NCI-H1048 (cell line): Measurements from ENCODE around the gene WDHD1.
"Not testable (repeated sequence)": the region's sequence is repeated elsewhere in the genome, so short reads cannot be mapped to it uniquely, and the experiment has no call there.

Experiments
- DNase-seq: peaks from one replicate; lab custom pipeline; 2025; lab: John Stamatoyannopoulos, UW

The WDHD1 gene

DNA sequence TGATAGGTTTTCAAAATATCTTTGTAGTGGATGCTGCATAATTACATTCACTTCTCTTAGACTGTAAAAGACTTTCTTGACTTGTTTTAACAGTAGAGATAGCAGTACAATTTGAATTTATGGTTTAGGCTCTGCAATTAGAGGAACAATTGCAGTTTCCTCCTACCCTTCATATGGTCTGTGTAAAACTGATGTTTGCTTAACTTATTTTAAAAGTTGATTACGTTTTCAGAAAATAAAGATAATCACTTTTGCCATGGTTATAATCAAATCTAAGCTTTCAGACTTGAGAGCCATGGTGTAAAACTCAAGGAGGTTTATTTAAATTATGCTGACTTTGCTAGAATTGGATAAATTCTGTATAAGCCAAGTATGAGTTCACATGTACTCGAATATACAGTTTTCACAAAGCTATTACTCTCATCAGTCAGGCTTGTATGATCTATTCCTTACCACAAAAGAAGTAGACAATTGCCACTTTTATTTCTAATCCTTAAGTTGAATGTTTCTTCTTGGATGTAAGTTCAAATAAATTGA is 22.1 kb upstream of the WDHD1 start:
- no peak for DNase-seq

DNA sequence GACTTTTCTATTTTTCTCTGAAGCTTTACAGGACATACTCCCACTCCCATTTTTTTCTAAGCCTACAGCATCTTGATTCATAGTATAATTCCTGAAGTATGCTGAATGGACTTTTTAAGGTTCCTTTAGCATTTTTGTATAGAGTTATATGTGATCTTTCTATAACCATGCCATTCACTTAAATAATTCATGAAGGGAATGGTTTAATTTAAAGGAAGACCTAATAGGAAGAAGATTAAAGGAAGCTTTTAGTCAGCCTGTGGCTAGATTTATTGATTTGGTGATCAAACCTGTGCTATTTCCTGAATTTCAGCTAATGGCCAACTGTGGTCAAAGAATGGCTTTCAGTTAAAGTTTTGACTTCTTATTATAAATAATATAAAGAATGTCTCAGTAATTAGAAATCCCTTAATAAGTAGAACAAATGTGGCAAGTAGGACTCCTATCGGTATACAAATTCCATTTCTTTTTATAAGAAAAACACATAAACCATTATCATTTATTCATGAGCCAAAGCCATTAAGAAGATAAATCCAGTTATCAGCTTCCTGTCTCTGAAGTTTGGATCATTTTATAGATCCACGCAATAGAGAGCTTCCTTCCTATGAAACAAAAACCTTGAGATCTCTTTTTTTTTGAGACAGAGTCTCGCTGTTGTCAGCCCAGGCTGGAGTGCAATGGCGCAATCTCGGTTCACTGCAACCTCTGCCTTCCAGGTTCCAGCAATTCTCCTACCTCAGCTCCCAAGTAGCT is 20.6 kb upstream of the WDHD1 start:
- no peak for DNase-seq

DNA sequence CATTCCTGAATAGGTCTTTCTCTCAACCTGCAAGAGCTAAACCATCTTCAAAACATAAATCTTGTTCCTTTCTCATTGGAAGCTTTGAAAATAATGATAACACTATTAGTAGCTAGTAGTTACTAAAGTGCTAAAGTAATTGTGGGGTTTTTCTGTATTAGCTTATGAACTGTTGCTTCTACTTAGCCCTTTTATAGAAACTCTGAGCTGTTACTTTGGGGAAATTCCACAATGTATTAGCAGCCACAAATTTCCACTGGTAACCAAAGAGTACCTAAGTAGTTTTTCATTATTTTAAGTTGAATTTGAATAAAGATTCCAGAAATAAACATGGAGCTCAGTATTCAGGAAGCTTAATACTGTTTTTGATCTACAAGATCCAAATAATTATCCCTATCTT is 18.2 kb upstream of the WDHD1 start:
- DNase-seq, result no peak

DNA sequence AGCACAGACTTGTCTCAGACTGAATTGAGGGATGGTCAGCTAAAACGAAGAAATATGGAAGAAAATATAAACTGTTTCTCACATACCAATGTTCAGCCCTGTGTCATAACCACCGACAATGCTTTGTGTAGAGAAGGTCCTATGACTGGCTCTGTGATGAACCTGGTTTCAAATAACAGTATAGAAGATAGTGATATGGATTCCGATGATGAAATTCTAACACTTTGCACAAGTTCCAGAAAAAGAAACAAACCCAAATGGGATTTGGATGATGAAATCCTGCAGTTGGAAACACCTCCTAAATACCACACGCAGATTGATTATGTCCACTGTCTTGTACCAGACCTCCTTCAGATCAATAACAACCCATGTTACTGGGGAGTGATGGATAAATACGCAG is 16.6 kb upstream of the WDHD1 start:
- DNase-seq, result no peak

DNA sequence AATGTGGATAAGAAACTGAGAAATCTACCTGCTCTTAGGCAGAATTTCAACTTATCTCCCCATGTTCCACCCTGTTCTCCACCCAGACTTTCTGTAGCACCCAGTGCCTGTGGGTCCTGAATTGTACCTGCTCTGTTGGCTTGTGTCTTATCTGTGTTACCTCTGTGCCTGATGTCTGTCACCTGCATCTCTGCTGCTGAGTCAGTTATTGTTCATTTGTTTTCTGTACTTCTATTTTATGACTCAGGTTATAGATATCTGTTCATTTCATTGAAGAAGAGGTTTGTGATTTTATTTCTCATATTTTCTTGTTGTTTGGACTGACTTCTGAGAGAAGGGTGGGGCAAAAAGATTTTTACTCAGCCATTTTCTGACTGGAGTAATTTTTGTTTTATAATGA is 11.8 kb upstream of the WDHD1 start:
- no peak for DNase-seq

DNA sequence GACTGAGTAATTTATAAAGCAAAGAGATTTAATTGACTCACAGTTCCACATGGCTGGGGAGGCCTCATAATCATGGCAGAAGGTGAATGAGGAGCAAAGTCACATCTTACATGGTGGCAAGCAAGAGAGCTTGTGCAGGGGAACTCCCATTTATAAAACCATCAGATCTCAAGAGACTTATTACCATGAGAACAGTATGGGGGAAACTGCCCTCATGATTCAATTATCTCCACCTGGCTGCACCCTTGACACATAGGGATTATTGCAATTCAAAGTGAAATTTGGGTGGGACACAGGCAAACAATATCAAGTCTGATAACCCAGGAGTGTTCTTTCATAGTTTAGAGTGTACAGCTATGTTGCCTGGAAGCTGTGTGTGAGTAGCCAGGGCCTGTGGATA is 11.1 kb upstream of the WDHD1 start:
- not testable (repeated sequence) for DNase-seq

DNA sequence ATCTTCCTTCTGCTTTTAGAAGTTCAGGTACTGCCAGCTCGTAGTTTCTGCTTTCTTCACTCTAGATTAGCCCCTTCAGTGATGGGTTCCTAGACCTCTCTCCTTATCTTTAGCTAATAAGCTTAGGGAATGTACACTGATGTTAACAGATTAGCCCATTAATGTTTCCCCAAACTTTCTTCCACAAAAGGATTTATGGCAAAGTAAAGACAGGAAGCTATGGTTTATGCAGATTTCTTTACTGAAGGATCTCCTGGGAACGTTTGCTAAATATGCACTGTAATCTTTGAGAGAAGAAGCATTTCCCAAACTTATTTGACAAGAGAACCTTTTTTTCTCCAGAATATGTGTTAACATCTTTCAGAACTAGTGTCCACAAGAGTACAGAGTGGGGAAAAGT is 4.3 kb upstream of the WDHD1 start:
- no peak for DNase-seq

DNA sequence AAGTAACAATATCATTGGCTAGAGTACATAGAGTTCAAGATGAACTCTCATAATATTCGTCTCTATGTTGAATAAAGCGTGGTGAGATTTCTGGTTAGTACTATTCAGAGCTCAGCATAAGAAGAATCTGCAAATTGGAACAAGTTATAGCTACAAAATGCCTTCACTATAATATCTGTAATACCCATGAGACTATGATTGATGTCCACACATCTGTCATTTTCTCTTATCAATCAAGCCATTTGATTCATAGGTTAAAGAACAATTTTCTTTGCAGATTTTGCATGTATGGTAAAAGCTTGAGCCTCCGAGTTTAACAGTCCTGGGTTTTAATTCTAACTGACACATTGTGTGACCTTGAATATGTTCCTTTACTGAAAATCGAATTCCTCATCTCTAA is 1.6 kb upstream of the WDHD1 start:
- DNase-seq, result no peak

DNA sequence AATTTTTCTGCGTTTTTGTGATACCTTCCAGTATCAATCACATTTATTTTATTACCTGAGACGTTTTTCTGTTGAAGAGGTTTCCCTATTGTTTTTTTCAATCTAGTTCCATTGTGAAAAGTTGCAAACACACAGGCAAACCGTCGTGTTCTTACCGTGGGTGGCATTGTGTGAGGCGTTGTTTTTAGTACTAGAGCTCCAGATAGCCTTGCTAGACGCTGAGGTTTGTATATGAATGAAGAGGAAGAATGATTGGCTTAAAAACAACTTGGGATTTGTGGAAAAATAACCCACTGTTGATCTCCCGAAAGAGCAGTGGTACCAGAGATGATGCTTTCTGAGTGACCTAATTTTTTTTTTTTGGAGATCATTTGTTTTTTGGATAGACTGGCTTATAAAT is 1.2 kb upstream of the WDHD1 start:
- no peak for DNase-seq

DNA sequence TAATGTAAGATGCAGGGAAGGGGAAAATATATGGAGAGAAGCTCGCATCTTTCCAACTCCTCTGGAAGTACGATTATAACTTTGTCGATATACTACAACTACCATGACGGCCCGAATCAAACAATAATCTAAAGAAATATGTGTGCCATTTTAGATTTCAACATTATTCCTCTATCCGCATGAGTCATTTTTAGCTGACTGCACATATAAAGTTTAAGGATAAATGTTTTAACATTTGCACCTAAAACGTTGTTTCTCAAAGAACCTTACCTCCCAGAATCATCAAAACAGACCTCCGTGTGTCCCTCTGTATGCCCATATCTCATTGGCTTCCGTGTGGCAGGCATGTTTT is 482 bp downstream of the WDHD1 start:
- DNase-seq, result no peak

DNA sequence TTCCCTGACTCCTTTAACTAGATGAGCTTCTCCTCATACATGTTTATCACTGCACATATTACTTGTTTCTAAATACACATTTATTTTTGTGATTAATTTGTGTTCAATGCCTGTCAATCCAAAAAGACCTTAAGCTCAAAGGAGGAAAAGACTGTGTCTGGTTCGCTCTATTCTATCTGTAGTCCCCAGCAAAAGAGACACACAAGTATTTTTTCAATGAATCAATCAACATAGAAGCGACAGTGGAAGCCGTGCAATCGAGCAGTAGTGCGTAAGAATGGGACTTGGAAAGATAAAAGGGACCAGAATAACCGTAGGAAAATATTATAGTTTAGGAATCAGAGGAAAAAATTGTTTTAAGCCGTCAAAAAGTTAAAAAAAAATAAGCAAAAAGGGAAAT is 951 bp downstream of the WDHD1 start:
- DNase-seq, result no peak

DNA sequence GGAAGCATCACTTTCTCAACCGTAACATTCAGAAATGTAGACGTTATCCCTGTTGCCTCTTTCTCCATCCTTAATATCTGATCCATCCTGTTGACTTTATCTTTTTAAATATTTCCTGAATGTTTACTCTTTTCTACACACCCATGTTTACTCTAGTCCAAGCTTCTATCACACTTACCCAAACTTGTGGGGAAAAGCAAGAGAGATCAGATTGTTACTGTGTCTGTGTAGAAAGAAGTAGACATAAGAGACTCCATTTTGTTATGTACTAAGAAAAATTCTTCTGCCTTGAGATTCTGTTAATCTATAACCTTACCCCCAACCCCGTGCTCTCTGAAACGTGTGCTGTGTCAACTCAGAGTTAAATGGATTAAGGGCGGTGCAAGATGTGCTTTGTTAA is 2.5 kb downstream of the WDHD1 start:
- not testable (repeated sequence) for DNase-seq

DNA sequence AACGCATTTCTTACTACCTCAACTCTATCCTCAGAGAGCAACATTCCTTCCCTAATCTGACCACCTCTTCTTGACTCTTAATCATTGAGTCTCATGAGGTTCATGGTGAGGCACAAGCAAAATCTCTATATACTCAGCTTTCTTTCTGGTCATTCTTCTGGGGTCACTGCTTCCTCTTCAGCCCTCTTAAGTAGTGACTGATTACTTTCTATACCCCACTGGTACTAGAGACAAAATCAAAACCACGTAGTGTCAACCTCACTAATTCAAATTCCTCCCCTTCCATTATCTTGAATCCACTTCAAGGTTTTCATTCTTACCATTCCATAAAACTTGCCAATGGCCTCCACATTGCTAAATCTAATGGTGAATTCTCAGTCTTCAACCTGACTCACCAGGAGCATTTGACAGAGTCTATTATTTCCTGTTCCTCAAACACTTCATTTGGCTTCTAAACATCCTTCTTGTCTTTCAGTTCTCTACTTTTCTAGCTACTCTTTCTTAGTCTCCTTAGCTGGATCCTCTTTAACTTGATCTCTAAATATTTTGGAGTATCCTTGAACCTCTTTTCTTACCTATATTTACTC is 6.8 kb downstream of the WDHD1 start:
- no peak for DNase-seq

DNA sequence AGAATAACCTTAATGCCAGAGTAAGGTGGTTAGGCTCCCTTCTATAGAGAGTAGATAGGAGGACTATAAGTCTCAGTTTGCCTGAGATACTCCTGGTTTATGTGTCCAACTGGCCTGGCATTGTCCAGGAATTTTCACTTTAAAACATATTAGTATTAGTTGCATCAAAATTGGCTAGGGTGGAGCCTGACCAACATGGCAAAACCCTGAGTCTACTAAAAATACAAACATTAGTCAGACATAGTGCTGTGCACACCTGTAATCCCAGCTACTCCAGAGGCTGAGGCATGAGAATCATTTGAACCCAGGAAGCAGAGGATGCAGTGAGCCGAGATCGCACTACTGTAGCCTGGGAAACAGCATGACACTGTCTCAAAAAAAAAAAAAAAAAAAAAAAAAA is 11.9 kb downstream of the WDHD1 start:
- no peak for DNase-seq

DNA sequence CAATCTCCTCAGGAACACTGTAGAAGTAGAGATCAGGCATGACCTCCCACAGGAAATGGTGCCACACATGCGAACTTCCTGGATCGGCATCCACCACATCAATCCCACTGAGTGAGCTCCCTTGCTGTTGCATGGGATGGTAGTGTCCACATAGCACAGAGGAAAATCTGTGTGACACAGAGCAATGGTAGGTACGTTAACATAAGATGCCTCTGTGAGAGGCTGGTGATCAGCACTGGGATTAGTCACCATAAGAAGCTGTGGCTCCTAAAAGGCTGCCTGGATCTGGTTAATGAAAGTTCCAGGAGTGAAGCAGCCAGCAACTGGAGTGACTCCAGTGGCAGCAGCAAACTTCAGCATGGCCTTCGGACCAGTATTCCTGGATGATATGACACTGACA is 21.8 kb downstream of the WDHD1 start:
- DNase-seq, result no peak

DNA sequence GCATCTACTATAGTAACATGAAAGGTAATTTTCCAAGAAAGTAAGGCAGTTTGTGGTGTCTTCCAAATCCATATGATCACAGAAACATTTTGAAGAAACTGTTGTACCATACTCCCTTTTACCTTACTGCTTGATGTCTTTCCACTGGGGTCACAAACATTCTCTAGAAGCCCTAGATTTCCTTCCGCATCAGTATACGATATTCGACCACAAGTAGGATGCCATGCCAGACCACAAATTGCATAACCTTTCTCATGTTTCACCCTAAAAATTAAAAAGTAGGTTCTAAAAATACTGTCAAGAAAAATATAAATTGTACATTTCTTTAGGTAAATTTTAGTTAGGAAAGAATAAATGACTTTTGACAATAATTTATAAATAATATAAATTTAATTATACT is 26.5 kb downstream of the WDHD1 start:
- DNase-seq, result no peak

DNA sequence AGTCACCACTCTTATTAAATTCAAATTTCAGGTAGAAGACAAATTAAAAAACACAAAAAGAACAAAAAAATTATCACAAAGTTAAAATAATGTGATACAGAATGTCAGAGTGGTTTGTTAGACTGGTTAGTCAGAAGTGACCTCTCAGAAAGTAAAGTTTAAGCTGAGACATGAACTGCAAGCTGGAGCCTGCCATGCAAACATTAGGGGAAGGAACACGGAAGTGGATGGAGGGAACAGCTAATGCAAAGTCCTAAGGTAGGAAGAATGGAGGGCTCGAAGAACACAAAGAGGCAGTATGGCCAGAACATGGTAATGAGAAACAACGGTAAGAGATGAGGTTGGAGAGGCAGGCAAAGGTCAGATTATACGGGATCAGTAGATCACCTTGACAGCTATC is 41.7 kb downstream of the WDHD1 start:
- no peak for DNase-seq

DNA sequence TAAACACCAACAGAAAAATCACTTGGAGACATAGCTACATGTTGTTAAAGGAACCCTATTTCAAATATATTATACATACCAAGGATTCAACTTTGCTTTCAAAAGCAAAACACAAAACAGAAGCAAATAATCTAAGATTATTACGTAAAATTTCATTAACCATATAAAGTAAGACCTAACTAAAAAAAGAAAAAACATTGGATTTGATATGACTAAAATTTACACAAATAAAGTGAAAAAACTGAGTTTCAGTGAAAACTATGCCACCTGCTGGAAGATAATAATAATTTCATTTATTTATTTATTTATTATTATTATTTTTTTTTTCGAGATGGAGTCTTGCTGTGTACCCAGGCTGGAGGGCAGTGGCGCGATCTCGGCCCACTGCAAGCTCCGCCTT is 45.2 kb downstream of the WDHD1 start:
- no peak for DNase-seq

DNA sequence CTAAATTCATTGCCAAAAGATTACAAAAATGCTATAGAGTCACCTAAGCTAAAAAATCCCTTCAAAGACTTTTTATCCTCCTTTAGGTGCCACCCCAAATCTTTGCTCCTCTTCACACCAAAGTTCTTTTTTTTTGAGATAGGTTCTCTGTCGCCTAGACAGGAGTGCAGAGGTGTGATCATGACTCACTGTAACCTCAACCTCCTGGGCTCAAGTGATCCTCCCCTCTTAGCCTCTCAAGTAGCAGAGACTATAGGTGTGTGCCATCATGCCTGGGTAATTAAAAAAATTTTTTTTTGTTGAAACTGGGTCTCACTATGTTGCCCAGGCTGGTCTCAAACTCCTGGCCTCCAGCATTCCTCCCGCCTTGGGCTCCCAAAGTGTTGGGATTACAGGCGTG is 47.9 kb downstream of the WDHD1 start:
- no peak for DNase-seq

DNA sequence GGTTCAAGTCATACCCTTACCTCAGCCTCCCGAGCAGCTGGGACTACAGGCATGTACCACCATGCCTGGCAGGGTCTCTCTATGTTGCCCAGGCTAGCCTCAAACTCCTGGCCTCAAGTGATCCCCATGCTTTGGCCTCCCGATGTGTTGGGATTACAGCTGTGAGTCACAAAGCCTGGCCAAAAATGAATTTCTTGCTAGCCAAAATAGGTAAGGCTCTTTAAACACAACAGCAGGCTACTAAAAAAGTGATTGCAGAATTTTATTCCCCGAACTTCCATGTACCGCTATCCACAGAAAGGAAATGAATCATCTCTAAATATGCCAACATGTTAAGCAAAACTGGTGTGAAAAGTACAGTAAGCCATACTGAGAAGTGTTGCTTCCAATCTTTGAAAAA is 50.6 kb downstream of the WDHD1 start:
- DNase-seq, result no peak

DNA sequence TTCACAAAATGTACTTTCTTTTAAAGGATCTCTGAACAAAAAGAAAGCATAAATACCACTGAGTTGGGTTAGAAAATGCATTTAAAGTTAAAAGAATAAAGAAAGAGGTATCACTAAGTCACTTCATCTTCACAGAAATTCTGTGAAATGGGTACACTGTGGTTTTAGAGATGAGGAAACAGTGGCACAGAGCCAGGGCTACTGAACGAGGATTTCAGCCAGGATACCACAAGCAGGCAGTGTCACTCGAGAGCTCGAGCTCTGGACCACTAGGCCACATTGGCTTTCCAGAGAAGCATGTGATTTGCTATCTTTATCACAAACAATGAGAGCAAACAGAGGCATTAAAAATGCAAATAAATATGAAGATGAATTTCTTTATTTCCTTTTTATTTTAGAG is 51.0 kb downstream of the WDHD1 start:
- no peak for DNase-seq

DNA sequence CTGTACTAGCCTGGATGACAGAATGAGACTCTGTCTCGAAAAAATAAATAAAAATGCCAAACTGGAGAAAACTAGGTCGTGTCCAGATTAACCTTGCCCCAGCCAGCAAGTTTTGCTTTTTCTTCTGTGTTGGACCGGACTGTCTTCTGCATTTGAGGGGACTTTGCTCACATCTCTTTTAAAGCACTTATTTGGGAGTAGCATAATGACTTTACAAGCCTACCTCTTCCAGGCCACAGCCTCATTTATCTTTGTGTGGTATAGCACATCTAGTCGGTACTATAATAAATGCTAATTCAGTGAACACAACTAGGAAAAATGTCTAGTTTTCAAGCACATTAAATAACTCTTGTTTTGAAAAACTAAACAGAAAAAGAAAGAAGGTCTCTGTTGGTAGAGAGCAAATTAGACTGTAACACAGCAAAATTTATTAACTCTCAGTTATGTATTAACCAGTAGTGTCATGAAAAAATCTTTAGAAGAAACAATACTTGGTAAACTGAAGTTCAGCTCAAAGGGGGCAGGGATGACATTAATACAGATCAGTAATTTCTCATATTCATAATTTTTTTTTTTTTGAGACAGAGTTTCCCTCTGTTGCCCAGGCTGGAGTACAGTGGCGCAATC is 52.0 kb downstream of the WDHD1 start:
- no peak for DNase-seq

DNA sequence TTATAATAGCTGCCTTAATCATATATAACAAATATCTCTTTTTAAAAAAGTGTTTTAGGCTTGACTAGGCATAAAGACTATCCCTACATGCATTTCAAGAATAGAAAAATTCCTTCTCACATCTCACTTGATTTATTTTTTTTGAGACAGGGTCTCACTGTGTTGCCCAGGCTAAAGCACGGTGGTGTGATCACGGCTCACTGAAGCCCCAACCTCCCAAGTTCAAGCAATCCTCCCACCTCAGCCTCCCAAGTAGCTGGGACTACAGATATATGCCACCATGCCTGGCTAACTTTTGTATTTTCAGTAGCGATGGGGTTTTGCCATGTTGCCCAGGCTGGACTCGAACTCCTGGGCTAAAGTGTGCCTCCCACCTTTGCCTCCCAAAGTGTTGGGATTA is 59.4 kb downstream of the WDHD1 start:
- DNase-seq, result no peak

DNA sequence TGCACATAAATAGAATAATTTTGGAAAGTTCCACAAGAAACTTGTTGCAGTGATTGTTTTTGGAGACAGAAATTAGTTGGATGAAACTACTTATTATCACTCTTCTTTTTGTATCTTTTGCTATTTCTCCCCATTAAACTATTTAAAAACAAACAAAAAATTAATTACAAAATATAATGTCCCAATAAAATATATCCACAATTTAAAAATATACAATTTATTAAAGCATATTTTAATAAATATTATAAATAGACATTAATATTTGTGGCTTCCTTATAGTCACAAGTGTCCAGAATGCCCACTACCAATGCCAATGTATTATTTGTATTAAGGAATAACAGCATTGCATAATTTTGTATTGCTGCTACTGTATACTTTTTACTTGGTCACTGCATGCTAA is 71.8 kb downstream of the WDHD1 start:
- DNase-seq, result no peak
